8988T (cell line): ENCODE measurements around the gene IDH3A.
A peak's percentile ranks its signal among the peaks of the same experiment; 100 is the strongest.

Experiments
- DNase-seq: peaks from one replicate; pipeline ENCODE4 v3.0.0; 2011

The IDH3A gene

GRCh38 chr15:78170848-78171773, 21.9 kb downstream of the IDH3A start:
- no peak for DNase-seq

DNA sequence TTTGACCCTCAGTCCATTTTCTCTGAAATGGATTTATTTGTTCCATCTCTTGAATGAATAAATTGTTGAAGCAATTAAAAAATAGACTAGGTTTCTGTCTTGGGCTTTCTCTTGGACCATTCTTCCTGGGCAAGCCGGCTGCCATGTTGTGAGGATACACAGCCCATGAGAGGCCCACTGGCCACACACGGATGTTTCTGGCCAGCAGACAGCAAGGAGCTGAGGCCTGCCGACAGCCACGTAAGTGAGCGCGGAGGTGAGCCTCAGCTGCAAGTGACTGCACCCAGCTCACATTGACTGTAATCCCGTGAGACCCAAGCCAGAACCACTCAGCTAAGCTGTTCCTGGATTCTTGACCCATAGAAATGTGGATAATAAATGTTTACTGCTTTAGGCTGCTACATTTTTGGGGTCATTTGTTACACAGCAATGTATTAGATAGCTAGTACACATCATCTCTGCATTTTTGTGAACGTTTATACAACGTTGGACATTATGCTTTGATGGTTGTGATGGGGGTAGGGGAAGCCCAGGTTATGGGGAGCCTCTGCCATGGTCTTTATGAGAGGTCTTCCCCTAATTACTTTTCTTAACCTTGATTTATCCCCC, 22.8 kb downstream of the IDH3A start:
- no peak for DNase-seq

GRCh38 chr15:78174401-78174800, 25.2 kb downstream of the IDH3A start:
- DNase-seq, result no peak

DNA sequence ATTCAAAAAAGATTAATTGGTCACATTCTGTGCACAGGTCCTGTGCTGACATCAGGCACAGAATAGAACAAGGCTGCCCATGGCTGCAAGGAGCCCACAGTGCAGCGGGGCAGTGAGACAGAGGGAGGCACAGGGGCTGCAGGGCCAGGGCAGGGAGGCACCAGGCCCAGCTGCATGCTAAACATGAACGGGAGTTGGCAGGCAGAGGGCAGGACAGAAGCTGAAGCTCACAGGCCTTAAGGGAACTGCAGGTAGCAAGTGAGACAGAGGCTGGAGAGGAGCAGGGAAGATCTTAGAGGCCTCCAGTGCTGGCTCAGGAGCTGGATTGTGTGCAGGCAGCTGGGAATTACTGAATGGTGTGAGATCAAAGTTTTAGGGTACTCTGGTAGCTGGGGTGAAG, 26.2 kb downstream of the IDH3A start:
- DNase-seq, result no peak

DNA sequence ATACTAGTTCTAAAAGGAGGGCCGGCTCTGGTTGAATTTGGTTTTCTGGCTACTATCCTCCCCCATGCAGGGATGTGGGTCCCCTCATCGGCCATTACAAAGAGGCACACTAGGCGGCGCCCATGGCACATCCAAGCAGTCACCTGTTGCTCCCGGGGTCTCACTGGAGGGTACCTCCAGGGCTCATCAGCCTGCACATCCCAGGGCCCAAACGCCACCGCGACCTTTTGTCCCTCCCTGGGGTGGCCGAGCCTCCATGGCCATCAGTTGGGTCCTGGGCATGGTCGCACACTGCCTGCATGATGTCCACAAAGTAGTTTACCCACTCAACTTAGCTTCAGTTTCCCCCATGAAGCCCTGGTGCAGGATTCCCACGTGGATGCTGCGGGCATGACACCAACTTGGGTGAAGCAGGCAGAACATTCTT, 28.3 kb downstream of the IDH3A start:
- DNase-seq, result no peak

DNA sequence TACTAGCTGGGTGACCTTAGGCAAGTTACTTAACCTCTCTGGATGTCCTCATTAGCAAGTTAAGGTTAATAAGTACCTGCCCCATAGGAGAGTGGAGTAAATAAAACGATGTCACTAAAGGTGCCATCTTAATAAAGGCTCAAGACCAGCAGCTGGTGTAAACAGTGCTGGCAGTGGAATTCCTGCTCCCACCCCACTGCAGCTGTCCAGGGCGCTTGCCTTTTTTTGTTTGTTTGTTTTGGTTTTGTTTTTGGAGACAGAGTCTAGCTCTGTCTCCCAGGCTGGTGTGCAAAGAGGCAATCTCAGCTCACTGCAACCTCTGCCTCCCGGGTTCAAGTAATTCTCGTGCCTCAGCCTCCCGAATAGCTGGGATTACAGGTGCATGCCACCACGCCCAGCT, 28.9 kb downstream of the IDH3A start:
- DNase-seq, result no peak

DNA sequence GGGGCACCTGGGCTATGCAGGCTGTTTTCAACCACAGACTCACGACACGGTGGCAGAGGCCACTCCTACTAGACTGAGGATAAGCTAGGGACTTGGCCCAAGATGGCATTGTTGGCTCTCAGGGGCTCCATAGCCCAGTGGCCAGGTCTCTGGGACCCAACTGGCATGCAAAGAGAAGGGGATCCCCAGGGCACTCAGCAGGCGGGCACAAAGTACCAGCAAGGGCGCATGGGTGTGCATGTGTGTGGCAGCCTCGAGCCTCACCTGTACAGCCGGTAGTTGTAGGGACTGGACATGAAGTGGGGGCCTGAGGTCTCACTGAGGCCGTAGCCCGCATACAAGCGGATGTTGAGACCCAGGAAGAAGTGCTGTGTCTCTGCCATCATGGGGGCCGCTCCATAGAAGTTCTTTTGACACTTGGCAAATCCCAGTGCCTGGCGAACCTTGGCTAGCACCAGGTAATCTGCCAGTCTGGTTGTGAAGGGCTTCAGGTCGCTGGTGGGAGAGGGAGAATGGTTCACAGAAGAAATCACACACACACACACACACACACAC, 30.2 kb downstream of the IDH3A start:
- DNase-seq, result no peak

- DNase-seq, result no peak
These were observed 30.7 kb downstream of the IDH3A start for GRCh38 chr15:78179906-78180305.

DNA sequence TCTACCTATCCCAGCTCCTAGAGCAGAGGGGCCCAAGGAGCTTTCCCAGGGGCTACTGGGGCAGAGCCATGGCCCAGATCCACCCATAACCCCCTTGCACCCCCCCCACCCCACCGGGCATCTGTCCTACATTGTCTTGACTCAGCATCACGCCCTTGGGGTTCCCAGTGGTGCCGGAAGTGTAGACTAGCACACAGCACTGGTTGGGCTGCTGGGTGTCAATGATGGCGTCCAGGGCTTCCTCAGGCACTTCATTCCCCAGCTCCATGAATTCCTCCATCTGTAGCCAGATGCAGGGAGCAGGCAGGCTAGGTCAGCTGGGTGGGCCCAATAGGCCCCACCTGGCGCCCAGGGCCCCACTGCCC, 33.2 kb downstream of the IDH3A start:
- no peak for DNase-seq

- no peak for DNase-seq
These were observed 33.7 kb downstream of the IDH3A start for GRCh38 chr15:78182821-78183220.

GRCh38 chr15:78192826-78193594, 43.8 kb downstream of the IDH3A start:
- DNase-seq, result no peak

GRCh38 chr15:78193731-78194567, 44.8 kb downstream of the IDH3A start:
- no peak for DNase-seq

DNA sequence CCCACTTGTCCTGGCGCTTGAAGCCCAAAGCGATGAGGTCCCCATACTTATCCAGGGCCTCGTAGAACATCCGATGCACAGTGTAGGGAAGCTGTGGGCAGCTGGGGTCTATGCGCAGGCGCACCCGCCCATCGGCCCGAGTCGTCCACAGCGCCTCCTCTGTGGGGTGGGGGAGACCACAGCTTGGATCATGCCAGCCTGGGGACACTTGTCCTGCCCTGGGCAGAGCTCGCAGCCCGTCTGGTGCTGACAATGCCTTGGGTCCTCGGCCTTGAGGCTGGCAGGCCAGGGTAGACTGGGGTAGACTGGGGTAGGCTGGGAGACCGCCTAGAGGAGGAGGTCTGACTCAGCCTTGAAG, 45.4 kb downstream of the IDH3A start:
- no peak for DNase-seq

DNA sequence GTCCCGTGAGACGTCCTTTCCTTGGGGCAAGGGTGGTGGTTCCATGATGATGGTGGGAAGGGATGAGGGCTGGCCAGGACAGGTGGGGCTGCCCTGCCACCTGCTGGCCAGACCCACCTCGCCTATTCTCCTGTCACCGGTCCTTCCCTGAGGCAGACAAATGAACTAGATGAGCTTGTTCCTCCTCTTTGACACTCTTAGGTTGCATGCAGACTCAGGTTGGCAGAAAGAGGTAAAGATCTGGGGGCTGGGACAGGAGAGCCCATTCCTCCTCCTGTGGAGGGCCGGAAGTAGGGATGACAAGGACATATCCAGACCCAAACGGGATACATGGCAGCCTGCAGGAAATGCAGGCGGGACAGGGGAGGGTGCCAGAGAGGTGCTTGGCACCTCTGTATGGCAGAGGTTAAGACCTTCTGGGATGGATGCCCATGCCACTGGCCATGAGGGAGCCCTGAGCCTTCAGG, 46.6 kb downstream of the IDH3A start:
- DNase-seq, result peak; percentile 42

GRCh38 chr15:78197632-78198031, 48.5 kb downstream of the IDH3A start:
- no peak for DNase-seq

GRCh38 chr15:78200276-78200930, 51.2 kb downstream of the IDH3A start:
- DNase-seq, result no peak

DNA sequence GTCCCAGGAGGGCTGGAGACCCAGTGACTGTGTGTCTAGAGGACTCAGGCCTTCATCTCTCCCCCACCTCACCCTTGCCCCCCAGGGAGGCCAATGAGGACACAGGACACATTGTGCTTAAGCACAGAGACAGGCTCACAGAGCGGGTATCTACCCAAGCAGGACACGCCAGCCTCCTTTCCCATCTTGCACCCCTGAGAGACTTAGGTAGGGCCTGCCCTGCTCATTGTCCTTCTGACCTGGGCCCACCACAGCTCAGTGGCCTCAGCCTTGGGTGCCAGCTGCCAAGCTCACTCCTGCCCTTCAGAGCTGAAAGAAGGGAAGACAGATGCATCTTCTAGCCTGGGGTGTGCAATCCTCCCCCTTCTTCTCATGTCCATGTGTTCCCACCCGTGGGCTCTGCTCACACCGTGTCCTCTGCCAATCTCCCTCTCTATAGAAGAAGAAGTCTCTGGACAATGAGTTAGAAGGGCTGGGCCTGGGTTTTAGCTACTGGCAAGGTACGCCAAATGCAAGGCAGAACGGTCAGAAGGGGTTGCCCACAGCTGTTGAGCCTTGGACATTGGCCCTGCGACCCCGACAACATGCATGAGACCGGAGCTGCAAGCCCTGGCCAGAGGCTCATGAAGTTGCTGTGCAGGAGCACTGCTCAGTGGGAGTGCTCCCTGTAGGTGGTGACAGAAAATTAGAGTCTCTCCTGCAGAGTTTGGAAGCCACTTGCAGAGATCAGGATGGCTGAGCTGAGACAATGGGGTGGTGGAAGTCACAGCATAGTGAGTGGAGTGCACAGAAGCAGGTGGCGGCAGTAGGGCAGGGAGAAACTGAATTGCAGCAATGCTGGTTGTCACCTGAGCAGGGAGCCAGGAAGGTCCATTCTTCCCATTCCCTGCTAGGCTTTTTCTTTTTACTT, 52.4 kb downstream of the IDH3A start:
- no peak for DNase-seq

GRCh38 chr15:78203346-78204225, 54.4 kb downstream of the IDH3A start:
- no peak for DNase-seq
